HT1080 (cell line): ENCODE results near the gene MMD2. TPM values are rescaled to one million over a fixed set of nuclear protein-coding genes. Genes with fewer than 3 reads are reported as not detected.

Source experiments
- DNase-seq: peaks from one replicate; pipeline ENCODE4 v3.0.0-alpha.2; 2015; ENCODE audit warnings: low read depth
- total RNA-seq: library from RNA; depleted of rRNA; stranded (reverse); fragments of >200 nt; shearing (Covaris generic); gene quantifications from 2 replicates; pipeline ENCODE4 v1.2.3, GENCODE V29; 2014

MMD2 gene
- total RNA-seq, 1 experiment from 2014 or later: not detected

DNA sequence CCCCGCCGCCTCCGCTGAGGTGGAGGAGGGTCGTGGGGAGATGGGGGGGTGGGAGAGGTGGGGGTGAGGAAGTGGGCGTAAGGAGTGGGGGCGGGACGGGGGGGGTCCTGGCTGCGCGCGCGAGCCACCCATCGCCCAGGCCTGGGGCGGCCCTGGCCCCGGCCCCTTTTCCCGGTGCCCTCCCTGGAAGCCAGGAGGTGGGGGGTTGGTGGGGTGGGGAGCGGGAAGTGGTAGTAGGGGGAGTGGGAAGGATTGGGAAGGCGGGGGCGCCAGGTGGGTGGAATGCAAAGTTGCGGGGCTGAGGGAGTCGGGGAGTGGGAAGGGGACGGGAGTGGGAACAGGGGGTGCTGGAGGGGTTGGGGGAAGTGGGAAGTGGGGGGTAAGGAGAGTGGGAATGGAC lies 319 bp upstream of the MMD2 start:
- no peak for DNase-seq

DNA sequence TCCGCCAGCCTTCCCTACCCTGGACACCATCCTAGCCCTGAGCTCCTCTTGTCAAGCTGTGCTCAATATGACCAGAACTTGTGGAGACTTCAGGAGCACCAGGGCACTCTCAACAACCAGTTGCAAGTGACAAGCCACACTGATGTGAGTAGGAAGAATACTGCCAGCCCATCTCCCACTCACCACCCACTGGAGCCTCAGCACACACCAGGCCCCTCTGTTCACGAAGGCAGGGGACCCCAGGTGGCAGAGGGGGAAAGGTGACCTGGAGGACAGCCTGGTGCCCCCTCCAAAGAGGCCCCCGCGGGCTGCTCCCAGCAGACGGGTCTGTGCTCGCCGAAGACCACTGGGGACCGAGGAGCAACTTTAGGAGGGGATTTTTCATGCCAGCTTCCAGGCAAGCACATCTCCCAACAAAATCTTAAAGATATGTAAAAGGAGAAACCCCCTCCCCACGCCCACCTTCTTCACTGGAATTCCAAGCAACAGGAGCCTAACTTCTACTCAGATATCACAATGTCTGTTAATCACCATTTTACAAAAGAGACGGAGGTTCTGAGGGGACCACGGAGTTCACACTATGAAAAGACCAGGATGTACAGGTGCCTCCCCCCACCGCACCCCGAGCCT lies 1.0 kb downstream of the MMD2 start:
- DNase-seq: no peak

DNA sequence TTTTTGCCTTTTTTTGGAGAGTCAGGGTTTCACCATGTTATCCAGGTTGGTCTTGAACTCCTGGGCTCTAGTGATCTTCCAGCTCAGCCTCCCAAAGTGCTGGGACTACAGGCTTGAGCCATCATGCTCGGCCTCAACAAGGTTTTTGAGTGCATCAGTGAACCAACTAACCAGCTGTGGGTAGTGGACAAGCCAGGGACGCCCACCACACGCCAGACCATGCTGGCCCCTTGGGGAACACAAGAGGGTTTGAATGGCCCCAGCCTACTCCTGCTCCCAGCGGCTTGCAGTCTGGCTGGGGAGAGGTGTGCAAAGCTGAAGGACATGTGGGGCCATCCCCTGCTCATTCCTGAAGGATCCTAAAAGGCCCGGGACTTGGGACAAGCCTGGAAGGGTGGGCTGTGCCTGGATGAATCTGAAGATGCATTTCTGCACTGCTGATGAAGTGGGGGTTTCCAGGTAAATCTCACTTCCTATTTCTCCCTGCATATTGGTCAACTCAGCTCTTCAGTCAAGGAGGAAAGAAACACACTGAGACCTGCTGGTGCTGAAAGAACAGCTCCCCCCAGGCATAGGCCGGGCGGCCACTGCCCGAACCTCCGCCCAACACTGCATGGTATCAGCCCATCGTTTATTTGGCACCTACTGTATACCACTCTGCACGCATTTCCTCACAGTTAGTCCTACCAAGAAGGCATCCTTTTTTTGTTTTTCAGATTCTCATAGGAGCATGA lies 6.9 kb downstream of the MMD2 start:
- peak; percentile 16 for DNase-seq

DNA sequence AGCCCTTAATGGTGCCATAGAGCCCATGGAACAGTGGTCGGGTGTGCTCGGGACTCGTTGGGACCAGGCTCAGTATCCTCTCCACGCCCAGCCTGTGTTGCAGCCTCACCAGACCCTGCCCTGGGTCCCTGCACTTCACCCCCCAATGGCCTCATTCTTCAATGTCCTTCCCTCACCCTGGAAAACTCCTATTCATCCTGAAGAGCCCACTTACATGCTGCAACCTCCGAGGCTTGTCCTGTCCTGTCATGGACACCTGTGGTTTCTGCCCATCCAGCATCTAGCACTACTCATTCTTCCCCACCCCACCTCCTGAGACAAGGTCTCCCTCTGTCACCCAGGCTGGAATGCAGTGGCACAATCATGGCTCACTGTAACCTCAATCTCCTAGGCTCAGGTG lies 7.7 kb downstream of the MMD2 start:
- no peak for DNase-seq

DNA sequence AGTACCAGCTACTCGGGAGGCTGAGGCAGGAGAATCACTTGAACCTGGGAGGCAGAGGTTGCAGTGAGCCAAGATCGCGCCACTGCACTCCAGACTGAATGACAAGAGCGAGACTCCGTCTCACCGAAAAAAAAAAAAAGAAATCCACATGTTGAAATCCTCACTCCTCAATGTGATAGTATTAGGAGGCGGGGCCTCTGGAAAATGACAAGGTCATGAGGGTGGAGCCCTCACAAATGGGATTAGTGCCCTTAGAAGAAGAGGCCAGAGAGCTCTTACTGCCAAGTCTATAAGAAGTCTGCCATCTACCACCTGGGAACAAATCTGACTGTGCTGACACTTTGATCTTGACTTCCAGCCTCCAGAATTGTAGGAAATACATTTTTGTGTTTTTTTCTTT lies 10.6 kb downstream of the MMD2 start:
- no peak for DNase-seq

DNA sequence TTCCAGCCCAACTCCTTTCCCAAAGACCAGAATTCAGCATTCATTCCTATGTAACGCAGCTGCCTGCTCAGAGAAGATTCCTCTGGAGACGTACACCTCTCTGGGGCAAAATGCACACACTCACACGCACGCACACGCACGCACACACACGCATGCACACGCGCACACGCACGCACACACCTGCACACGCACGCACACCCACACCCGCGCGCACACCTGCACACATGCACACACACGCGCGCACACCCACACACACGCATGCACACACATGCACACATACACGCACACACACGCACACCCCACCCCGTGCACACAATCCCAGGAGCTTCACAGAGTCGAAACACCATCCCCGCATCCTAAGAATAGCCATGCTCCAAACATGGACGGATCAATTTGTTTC lies 13.0 kb downstream of the MMD2 start:
- no peak for DNase-seq

DNA sequence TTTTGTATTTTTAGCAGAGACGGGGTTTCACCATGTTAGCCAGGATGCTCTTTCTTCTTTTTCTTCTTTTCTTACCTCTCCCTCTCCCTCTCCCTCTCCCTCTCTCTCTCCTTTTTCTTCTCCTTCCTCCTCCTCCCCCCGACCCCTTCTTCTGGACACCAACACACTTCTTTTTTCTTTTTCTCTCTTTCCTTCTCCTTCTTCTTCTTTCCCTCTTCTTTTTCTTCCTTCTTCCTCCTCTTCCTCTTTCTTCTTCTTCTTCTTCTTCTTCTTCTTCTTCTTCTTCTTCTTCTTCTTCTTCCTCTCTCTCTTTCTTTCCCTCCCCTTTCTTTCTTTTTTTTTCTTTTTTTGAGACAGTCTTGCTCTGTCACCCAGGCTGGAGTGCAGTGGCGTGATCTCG lies 14.0 kb downstream of the MMD2 start:
- DNase-seq: no peak

DNA sequence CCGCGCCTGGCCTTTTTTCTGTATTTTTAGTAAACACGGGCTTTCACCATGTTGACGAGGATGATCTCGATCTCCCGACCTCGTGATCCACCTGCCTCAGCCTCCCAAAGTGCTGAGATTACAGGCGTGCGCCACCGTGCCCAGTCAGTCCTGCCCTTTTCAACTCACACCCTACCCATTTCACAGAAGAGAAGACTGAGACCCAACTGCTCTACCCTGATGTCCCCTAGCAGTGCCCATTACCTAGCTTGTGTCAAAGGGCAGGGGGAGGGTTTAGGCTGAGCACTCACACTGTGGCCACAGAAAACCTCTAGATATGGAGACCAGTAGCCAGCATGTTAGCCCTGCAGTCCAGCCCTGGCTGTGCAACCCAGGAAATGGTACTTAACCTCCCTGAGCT lies 15.7 kb downstream of the MMD2 start:
- DNase-seq: no peak

DNA sequence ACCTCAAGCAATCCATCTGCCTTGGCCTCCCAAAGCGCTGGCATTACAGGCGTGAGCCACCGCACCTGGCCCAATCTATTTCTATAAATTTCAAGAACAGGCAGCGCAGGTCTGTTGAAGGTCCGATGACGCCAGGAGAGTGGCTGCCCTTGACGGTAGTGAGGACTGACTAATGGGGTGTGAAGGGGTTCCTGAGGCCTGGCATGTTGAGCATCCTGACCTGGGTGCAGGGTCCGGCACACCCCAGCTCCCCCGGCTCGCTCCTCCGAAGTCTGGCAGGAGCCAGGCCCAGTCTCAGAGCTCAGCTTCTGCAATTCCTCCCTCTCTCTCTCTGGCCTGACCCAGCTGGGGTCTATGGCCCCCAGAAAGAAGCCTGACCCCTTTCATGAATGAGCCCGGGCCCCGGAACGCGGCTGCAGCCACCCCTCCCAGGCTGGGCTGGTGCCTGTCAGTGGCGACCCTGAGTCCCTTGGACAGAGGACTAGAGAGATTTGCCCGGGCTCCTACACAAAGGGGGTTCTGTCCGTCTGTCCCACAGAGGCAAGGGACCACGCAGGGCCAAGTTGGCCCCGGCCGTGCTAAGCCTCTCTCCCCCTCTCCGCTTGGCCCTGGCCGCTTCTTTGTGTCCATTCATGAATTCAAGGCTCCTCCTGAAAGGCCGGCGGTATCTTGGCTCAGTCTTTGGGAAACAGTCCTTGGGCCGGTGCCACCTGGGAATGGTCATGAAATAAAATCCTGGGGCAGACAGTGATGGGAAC lies 18.8 kb downstream of the MMD2 start:
- DNase-seq: no peak

DNA sequence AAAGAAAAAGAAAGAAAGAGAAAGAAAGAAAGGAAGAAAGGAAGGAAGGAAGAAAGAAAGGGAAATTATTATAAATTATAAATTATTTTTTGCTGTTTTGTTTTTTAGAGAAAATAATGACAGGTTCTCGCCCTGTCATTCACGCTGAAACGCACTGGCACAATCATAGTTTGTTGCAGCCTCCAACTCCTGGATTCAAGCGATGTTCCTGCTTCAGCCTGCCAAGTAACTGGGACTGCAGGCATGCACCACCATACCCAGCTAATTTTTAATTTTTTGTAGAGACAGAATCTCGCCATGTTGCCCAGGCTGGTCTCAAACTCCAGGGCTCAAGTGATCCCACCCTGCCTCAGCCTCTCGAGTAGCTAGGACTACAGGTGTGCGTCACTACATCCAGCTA lies 21.6 kb downstream of the MMD2 start:
- no peak for DNase-seq

DNA sequence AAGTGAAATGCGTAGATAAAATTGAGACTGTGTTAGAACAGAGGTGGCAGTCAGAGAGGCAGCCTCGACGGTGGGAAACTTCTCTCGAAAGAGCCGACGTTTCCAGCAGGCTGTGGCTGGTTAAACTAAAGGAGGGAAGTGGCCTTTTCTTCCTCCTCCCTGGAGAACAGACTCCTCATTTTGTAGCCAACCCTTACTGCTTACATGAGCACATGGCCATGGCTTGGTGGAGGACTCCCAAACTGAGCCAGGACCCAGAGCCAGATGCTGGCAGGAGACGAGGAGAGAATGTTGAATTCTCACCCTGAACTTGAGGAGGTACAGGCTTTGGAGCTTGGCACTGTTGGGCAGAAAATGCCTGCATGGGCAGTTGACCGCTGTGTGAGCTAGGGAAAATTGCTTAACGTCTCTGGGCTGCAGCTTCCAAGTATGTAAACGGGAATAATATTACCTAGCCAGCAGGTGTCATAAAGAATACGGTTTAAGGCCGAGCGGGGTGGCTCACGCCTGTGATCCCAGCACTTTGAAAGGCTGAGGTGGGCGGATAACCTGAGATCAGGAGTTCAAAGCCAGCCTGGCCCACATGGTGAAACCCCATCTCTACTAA lies 24.5 kb downstream of the MMD2 start:
- no peak for DNase-seq

DNA sequence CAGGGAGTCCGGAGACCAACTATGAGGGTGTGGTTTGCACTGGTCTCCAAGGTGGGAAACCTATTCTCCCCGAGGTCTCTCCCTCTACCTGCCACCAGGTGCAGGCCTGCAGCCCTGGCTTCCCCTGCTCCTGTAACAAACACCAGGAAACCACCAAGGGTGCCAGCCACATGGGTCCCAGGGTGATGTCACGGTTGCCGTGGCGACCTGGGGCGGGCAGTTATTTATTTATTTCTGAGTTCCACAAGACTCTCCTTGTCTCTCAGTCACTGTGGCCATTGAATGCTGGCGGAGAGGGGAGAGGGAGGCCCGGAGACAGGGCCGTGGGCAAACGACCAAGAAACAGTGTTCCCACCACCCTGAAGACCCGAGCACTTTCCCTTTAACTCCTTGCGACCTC lies 27.0 kb downstream of the MMD2 start:
- DNase-seq: peak; percentile 32

DNA sequence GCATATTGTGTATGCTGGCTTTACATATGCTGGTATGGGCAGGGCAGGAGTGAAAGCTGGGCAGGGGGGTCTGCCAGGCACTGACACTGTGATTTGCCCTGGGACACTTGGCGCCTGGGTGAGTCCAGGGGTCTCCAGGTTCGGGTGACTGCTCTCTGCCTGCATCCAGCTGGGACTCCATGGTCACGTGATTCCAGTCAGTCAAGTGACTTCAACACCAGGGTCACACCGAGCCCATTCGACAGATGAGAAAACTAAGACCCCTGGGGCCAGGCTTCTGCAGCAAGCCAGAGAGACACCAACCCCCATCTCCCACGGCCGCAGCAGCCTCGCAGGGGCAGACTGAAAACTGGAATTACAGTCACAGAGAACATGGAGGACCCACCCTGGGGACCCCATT lies 30.0 kb downstream of the MMD2 start:
- DNase-seq: no peak

DNA sequence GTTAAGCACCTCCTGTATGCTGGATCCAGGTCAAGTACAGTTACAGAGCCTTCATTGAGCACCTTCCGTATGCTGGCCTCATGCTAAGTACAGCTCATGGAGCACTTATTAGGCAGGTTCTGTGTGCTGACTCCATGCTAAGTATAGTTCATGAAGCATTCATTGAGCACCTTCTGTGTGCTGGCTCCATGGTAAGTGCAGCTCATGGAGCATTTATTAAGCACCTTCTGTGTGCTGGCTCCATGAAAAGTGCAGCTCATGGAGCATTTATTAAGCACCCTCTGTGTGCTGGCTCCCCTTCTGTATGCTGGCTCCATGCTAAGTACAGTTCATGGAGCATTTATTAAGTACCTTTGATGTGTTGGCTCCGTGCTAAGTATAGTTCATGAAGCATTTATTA lies 30.5 kb downstream of the MMD2 start:
- no peak for DNase-seq

DNA sequence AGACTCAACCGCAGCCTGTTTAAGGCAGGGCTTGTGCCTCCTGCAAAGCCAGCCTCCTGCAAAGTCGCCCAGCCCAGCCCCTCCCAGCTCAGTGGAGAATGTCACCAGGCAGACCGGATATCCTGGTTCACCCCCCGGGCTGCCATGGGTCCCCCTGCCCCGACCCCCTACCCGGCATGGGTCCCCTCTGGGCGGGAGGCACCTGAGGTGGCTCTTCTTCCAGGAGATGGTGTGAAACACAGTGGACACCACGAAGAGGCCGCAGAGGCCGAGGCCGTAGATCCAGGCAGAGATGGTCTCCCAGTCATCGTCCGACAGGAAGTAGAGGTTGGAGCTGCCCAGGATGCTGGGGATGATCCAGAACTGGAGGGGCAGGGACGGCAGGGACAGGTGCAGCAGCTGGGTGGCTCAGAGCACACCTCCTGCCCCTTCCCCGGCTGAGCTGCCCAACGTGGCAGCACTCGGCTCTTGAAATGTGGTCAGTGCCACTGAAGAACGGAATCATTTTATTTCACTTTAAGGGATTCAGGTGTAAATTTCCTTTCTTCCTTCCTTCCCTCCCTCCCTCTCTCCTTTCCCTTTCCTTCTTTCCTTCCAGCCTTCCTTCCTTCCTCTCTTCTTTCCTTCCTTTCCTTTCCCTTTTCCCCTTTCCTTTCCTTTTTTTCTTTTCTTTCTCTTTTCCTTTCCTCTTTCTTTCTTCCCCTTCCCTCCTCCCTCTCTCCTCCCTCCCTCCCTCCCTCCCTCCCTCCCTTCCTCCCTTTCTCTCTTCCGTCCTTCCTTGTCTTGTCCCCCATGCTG lies 38.8 kb downstream of the MMD2 start:
- DNase-seq: no peak

DNA sequence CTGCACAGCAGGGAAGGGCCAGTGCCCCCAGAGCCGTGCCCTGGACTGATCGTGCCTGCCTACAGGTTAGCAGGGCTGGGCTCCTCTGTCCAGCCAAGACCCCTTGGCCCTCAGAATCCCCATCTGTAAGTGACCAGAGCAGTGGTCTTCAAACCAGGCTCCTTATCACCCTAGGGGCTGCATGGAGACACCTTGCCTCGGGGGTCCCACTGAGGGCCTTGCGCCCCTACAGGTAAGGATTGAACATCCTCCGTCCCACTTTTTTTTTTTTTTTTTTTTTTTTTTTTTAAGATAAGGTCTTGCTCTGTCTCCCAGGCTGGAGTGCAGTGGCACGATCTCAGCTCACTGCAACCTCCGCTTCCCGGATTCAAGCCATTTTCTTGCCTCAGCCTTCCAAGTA lies 42.9 kb downstream of the MMD2 start:
- no peak for DNase-seq

DNA sequence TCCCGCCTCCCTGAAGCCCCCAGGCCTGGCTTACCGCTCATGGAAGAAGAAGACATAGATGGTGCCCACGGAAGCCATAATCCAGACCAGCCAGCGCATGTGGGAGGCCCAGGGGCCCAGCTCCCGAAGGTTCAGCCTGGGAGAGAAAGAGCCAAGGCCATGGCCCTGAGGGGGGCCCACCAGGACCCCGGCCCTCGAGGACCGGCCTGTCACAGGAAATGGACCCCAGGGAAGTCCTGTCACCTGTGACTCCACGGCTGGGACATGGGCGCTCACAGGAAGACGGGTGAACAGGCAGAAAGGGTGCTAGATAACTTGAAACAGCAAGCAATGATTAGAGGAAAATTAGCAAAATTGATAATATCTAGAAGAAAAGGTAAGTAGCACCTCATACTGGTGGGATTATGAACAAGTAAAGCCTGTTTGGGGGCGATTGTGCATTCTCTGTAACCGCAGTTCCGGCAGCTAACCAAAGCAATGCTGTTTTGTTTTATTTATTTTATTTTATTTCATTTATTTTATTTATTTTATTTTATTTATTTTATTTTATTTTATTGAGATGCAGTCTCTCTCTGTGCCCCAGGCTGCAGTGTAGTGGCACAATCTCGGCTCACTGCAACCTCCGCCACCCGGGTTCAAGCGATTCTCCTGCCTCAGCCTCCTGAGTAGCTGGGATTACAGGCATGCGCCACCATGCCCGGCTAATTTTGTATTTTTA lies 47.7 kb downstream of the MMD2 start:
- DNase-seq: no peak

DNA sequence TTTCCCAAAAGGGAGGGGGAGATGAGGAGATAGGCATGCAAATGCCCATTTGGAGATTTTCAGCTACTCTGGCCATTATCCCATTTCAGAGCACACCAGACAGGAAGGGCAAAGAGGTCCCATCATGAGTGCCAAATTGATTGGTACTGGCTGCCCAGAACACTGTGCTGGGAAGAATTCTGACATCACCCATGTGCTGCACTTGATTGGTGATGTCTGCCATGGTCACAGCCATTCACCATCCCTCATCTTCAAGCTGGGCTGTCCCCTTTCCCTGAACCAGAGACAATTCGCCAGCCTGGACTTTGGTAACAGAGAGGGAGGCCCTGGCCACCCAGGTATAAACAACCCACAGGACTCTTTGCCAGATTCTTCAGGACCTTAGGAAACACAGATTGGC lies 52.3 kb downstream of the MMD2 start:
- no peak for DNase-seq

DNA sequence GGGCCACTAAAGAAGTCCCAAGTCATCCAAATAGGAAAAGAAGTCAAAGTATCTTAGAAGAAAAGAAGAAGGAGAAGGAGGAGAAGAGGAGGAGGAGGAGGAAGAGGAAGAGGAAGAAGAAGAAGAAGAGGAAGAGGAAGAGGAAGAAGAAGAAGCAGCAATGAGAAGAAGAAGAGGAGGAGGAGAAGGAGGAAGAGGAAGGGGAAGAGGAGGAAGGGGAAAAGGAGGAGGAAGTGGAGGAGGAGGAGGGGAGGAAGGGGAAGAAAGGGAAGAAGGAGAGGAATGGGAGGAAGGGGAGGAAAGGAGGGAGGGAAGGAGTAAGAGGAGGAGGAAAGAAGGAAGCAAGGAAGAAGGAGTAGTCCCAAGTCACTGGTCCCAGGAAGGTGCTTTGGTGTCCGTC lies 53.8 kb downstream of the MMD2 start:
- no peak for DNase-seq

DNA sequence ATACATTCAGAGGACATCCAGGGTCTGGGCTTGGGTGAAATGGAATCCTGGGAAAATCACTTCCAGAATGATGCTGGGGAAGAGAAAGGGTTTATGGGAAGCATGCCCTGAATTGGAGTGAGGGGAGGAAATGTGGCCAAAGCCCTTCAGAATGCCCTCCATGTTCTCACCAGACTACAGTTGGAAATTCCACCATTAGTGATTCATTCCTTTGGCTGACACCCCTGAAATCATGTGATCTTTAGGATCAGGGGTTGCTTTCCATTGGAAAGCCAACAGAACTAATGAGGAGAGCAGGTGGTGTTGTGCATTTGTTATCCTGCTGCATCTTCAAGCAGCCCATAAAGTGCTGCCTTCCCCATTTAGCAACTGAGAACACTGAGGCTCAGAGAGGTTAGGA lies 54.6 kb downstream of the MMD2 start:
- DNase-seq: no peak

DNA sequence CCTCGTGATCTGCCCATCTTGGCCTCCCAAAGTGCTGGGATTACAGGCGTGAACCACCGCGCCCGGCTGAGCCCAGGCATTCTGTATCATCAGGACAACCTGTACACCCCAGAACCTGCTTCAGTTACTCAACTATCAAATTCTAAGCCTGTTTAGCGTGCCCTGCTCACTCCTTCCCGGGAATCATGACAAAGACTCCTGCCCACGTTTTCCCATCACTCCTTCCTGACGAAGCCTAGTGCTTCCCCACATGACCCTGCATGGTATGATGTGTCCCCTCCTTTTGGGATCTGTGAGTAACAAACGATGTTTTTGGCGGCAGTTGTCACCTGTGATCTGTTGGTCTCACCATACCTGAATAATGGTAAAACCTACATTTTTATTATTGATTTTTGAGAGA lies 63.2 kb downstream of the MMD2 start:
- no peak for DNase-seq
